Keratinocyte (primary cell): Measurements from ENCODE around the gene CHP1.

Source experiments
- CTCF ChIP-seq, 3 experiments: IDR thresholded peaks in 1 of 3; conservative IDR thresholded peaks in 1 of 3; optimal IDR thresholded peaks in 1 of 3; 2 replicates in 2 of 3; 3 replicates in 1 of 3; pipeline versions ENCODE3 to v1.5.1; 2011; ENCODE audit warnings: low read length in 3 of 3, mild to moderate bottlenecking in 3 of 3, moderate library complexity in 2 of 3, control low read depth in 1 of 3, inconsistent platforms in 1 of 3; ENCODE audit not compliant: insufficient read depth in 2 of 3; ENCODE audit errors: extremely low read depth in 1 of 3
- EZH2 ChIP-seq: IDR thresholded peaks from one replicate; pipeline ENCODE4 v1.6.1; 2012; ENCODE audit warnings: inconsistent platforms, mild to moderate bottlenecking, low read length, moderate library complexity

DNA sequence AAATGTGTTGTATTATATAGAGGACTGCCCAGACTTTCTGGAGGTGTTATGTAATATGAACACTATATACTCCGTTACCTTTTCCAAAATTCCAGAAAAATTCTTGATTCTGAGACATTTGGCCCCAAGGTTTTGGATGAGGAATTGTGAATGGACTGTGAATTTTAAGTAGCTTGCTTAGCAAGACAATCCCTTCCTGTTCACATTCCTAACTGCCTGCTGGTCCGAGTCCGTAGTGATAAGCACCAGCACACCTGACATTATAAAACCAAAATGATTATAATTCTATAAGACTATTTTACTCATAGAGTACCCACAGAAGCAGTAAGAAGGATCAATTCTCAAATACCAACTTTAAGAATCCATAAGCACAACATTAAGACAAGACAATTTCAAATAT lies 11.7 kb upstream of the CHP1 start:
- no peak for TF ChIP-seq CTCF (optimal IDR thresholded peaks at IDR 0.05 in 1 of 3, IDR thresholded peaks at IDR 0.05 in 1 of 3, conservative IDR thresholded peaks at IDR 0.05 in 1 of 3; ENCODE audit: extremely low read depth in 1 of 3, insufficient read depth in 2 of 3, low read length in 3 of 3)
- no peak for TF ChIP-seq EZH2
